COLO668 (cell line): ENCODE results near the gene OR6B1.
"Not testable (repeated sequence)": the region's sequence is repeated elsewhere in the genome, so short reads cannot be mapped to it uniquely, and the experiment has no call there.

ENCODE experiments used
- DNase-seq: peaks from one replicate; lab custom pipeline; 2025; ENCODE audit not compliant: unreplicated experiment; lab: John Stamatoyannopoulos, UW

Gene OR6B1

GRCh38 chr7:144004703-144005102 lies 4.6 kb downstream of the OR6B1 start:
- DNase-seq: no peak

GRCh38 chr7:144006029-144006691 lies 6.0 kb downstream of the OR6B1 start:
- DNase-seq: no peak

- no peak for DNase-seq
Observed at GRCh38 chr7:144006692-144007042, 6.5 kb downstream of the OR6B1 start.

DNA sequence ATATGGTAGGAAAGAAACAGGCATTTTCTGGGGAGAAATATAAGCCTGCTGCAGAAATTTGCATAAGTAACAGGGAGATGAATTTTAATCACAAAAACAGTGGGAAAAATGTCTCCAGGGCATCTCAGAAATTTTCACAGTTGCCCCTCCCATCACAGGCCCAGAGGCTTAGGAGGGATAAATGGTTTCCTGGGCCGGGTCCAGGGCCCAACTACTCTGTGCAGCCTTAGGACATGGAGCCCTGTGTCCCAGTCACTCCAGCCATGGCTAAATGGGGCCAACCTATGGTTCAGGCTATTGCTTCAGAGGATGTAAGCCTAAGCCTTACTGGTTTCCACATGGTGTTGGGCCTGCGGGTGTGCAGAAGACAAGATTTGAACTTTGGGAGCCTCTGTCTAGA lies 9.2 kb downstream of the OR6B1 start:
- no peak for DNase-seq

- DNase-seq: not testable (repeated sequence)
Observed at GRCh38 chr7:144010061-144010460, 9.9 kb downstream of the OR6B1 start.

GRCh38 chr7:144010821-144011220 lies 10.7 kb downstream of the OR6B1 start:
- DNase-seq: not testable (repeated sequence)

DNA sequence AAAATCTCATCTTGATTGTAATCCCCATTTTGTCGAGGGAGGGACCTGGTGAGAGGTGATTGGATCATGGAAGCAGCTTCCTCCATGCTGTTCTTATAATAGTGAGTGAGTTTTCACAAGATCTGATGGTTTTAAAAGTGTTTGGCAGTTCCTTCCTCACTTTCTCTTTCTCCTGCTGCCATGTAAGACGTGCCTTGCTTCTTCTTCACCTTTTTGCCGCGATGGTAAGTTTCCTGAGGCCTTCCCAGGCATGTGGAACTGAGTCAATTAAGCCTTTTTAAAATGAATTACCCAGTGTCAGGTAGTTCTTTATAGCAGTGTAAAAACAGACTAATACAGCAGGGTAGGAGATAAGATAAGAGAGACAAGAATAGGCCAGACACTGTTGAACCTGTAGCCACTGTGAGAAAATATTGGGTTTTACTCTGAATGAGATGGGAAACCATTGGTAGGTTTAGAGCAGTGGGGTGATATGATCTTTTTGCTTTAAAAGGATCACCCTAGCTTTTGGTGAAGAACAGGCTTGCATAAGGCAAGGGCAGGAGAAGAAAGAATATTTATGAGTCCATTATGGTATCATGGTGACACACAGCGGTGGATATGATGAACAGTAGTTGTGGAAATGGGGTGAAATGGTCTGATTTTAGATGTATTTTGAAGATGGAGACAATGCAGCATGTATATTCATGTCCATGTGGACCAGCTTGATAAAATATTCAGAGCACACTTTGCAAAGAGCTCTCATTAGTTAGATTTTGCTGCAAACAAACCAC lies 11.5 kb downstream of the OR6B1 start:
- no peak for DNase-seq

DNA sequence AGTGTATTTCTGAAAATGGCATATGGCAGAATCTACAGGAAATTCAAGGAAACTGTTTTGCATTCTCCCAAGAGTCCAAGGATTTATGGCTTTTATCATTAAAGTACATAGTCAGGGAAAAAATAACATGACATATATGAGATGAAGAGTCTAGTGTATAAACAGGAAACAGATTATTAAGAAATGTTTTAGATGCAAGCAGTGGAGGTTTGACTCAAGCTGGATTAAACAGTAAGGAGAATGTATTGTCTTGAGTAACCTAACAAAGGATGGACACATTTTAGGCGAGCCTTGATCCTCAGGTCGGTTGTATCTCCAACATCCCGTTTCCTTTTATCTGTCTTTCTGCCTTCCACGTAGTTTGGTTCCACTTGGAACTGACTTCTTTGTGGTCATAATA lies 17.9 kb downstream of the OR6B1 start:
- no peak for DNase-seq

DNA sequence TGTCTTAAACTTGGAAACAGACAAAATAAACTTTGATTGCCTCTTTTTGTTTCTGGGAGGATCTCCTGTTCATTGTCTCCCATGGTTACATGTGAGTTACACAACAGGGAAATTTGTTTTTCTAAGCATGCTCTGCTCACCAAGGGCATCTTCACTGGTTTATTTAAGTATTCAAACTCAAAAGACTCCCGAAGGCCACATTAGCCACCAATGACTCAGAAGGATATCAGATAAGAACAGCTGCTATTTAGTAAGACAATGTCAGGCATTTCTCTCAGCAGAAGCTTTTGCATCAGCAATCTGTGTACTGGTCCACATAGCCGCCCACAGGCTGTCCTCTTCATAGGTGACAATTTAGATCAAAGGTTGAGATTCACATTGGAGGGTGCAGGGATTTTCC lies 19.3 kb downstream of the OR6B1 start:
- no peak for DNase-seq

DNA sequence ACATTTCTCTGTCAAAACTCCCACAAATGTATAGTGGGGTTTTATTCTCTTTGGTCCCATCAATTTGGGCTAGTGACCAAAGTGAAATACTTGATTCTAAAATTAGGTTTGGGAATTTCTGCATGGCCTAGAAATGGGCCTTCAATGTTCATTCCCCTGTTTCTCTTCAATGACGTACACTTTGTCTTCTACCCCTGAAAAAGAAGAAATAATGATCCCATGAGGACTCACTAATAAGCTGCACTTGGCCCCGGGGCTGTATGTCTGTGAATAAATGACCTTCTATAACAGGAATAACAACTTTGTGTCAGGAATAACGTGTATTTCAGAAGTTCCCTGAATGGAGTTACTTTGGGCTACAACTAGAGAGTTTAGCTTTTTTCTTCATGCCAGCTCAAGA lies 20.2 kb downstream of the OR6B1 start:
- DNase-seq: no peak

GRCh38 chr7:144022169-144022568 lies 22.0 kb downstream of the OR6B1 start:
- DNase-seq: no peak

GRCh38 chr7:144023171-144023827 lies 23.2 kb downstream of the OR6B1 start:
- DNase-seq: no peak

DNA sequence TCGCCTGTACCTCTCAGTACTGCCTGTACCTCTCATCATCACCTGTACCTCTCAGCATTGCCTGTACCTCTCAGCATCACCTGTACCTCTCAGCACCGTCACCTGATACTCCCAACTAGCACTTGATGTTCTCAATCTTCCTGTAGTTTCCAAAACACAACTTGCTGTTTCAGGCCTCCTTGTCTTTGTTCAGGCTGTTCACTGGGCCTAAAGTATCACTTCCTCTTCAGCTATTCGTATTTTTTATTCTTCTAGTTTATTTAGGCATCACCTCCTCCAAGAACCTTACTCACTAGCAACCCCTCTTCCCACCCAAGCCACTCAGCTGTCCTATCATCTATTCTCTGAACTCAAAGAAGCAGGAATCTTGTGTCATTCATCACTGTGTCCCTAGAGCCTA lies 24.1 kb downstream of the OR6B1 start:
- DNase-seq: no peak

DNA sequence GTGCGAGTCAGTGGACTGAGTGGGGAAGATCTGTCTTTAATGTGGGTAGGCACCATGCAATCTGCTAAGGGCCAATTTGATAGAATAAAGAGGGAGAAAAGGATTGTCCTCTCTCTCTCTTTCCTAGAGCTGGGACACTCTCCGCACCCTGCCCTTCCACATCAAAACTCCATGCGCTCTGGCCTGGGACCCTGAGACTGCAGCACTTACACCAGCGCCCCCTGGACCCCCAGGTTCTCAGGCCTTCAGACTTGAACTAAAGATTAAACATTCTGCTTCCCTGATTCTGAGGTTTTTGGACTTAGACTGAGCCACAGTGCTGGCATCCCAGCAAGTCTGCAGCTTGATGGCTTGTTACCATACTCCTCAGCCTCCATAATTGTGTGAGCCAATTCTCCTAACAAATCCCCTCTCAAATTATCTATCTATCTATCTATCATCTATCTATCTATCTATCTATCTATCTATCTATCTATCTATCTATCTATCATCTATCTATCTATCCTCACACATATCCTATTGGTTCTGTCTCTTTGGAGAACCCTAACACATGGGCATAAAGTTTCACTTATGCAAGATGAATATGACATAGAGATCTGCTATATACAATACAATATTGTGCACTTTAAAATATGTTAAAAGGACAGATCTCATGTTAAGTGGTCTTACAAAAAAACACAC lies 26.2 kb downstream of the OR6B1 start:
- no peak for DNase-seq

- DNase-seq: no peak
Observed at GRCh38 chr7:144027070-144027469, 26.9 kb downstream of the OR6B1 start.

DNA sequence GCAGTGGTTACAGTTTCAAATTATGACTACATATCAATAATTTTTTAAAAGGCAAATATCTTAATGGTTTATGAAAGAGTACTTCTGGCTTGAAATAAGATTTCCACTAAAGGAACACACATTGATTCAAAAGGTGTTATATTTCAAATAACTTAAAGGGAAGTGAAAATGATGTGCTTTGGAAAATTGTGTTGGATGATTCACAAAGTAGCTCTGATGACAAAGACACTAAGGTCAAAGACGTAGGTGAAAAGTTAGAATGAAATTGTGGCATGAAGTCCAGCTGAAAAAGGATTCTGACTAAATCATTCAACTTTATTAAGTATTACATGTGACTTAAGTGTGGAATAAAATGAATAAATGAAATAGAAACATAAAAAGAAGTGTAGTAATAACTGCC lies 27.9 kb downstream of the OR6B1 start:
- no peak for DNase-seq

GRCh38 chr7:144028547-144028946 lies 28.4 kb downstream of the OR6B1 start:
- DNase-seq: no peak

- DNase-seq: no peak
Observed at GRCh38 chr7:144032516-144032915, 32.4 kb downstream of the OR6B1 start.

DNA sequence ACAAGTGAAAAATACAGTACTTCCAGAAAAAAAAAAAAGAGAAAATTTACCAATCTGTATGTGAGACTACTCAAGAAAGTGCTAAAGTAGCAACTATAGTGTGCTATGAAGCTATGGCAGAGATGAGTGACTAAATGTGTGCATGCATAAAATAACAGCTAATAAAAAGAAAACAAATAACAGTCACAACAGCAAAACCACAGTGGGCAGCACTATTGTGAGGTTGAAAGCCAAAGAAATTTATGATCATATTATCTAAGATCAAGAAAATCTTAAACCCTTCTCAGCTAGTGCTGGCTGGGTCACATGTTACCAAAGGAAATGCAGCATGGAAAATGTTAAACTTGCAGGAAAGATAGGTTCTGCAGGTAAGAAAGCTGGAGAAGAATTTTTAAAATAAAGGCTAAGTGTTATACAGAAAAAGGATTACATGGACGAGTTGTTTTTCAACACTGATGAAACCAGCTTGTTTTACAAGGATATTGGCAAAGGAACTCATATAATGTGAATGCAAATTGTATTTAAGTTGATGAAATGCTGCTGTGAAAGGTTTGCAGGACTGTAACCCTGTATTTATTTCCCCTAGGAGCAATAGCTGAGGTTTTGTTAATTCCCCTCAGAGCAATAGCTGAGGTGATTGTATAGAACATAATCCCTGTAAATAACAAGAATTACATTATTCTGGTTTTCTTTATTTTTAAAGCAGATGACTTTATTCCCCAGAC lies 33.0 kb downstream of the OR6B1 start:
- DNase-seq: no peak

DNA sequence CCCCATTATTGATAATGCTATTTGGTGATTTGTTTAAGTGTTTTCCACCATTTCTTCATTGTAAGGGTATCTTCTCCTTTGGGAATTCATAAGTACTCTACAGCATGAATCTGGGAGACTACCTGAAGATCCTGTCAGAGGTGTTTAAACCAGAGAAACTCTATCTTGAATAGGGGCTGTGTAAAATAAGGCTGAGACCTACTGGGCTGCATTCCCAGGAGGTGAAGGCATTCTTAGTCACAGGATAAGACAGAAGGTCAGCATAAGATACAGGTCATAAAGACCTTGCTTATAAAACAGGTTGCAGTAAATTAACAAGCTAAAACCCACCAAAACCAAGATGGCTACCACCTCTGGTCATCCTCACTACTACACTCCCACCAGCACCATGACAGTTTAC lies 35.3 kb downstream of the OR6B1 start:
- no peak for DNase-seq

DNA sequence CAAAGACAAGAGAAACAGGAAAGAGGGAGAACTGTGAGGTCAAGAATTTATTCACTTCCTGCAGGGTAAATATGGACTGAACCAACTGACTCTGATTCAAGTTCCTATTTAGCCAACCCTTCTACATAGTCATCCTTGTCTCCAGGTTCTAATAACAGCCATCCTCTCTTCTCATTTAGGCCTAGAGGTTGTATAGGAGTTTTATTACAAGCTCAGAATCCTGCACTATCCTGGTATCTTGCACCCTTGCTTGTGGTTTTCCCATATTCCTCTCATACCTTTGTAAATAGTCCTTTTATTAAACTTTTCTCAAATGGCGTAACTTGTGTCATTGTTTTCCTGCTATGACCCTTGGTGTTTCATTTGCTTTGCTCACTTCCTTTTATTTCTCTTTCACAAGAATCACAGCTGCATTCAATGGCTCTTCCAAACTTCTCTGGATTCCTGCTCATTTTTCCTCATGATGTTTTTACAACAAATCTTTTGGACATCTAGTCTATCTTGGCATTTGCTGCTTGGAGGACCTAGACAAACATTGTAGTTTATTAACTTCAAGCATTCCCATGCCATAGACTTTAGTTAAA lies 36.3 kb downstream of the OR6B1 start:
- DNase-seq: no peak
